Inflammatory macrophage (primary cell): ENCODE measurements around the gene AK1.

Experiments used
- DNase-seq, 2 donors: peaks; one replicate each; pipeline ENCODE4 v3.0.0-alpha.2; 2020 to 2022

The AK1 gene

GRCh38 chr9:127867356-127868277, 9.9 kb downstream of the AK1 start:
- no peak for DNase-seq

- no peak for DNase-seq
Observed at GRCh38 chr9:127866535-127866934, 10.9 kb downstream of the AK1 start.

GRCh38 chr9:127865645-127866464, 11.6 kb downstream of the AK1 start:
- DNase-seq, result no peak

DNA sequence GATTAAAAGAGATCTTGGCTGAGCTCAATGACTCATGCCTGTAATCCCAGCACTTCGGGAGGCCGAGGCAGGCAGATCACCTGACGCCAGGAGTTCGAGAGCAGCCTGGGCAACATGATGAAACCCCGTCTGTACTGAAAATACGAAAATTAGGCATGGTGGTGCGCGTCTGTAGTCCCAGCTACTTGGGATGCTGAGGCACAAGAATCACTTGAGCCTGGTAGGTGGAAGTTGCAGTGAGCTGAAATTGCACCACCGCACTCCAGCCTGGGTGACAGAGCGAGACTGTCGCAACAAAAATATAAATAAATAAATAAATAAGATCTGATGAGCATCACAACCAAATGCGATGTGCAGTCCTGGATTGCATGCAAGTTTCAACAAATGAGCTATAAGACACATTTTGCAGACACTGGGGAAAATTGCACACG, 14.3 kb downstream of the AK1 start:
- peak; percentile 84 to 90 for DNase-seq

DNA sequence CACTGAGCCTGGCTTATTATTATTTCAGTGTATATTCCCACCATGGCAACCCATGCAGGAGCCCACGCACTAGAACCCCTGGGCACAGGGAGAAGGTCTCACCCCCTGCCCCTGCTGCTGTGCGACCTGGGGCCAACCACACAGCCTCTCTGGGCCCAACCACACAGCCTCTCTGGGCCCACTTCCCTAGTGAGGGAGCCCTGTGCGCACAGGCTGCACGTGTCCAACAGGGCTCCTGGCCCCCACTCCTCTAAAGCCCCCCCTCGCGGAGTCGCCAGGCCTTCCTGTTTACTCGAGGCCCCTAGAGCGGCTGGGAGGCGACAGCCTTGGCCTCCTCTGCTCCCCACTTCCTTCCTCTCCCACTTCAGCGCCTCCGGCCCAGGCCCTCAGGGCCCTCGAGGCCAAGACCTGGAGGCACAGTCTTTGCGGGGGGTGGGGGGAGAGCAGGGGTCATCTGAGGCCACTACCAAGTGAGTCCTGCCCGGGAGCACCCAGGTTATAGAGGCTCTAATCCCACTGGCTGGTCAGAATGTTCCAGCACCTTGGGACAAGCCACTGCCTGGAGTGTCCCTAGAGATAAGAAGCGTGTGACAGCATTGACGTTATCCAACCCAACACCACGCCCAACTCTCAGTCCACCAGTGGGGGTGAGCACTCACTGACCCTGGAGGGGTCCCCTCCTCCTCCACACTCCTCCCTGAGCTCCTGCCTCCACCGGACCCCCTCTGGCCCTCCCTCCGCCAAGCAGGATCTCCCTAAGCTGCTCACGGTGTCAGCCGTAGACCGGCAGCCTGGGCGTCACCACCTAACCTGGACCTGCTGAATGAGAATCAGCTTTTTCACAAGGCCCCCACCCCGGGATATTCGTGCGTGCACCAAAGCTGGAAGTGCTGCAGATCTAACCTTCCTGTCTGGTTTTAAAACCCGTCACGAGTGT, 15.1 kb downstream of the AK1 start:
- DNase-seq, result peak; percentile 82 to 92

DNA sequence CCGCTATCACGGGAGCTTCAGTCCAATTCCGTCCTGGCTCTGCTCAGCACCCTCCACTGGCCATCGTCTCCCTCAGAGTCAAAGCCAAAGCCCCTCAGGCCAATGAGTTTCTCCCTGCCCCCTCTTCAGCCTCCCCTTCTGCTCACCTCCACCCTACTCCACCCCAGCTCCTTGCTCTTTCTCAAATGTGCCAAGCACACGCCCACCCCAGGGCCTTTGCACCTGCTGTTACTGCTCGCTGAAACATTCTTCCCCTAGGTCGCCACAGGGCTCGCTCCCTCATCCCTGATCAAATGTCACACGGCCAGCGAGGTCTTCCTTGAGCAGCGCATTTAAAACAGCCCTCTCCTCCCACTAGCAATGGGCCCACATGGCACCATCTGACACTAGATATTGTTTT, 16.7 kb downstream of the AK1 start:
- DNase-seq, result no peak

GRCh38 chr9:127860260-127860659, 17.2 kb downstream of the AK1 start:
- no peak for DNase-seq

DNA sequence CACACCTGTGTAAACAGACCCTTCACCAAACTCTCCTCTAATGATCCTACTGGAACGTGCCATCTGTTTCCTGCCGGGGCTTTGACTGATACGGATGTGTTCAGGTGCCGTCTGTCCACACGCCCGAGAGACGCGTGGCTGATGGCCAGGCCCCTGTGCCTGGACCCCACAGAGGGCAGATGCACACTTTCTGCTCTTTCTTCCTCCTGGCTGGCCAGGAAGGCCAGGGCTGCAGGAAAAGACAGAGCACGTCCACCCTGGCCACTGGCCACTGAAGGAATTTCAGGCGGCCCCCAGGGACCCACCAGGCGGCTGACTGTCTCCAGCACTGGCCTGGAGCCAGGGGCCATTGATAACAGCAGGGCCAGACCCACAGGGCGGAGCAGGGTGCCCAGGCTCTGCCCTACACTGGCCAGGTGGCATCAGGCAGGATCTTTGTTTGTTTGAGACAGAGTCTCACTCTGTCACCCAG, 19.4 kb downstream of the AK1 start:
- DNase-seq, result no peak

GRCh38 chr9:127857278-127857677, 20.2 kb downstream of the AK1 start:
- DNase-seq, result no peak

DNA sequence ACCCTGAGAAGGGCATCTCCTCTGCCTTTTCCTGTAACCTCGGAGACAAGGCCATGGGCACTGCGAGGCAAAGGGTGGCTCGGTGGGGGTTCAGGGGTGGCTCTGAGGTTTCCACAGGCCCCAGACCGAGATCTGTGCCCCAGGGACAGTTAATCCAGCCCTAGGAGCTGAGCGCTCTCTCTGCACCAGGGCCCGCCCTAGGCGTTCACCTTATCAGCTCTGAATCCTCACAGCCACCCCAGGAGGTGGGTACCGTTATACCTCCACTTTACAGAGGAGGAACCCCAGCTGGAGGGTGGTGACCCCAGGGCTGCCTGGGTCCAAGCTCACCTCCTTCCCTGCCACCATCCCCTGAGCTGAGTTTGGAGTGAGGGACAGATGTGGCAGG, 20.8 kb downstream of the AK1 start:
- DNase-seq, result no peak

GRCh38 chr9:127856094-127856728, 21.3 kb downstream of the AK1 start:
- DNase-seq, result no peak

DNA sequence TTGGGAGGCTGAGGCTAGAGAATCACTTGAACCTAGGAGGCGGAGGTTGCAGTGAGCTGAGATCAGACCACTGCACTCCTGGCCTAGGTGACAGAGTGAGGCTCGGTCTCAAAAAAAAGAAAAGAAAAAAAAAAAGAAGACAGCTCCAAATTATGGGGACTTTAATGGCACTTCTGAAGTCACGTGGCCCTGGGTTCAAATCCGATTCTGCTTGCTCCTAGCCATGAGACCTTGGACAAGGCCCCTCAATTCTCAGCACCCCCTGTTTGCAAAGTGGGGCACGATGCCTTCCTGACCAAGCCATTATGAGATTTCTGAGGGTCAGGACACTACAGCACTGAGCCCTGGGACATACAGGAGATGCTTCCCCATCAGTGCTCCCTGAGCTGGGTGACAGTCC, 22.0 kb downstream of the AK1 start:
- no peak for DNase-seq

- DNase-seq, result no peak
Observed at GRCh38 chr9:127854960-127855359, 22.5 kb downstream of the AK1 start.

GRCh38 chr9:127854184-127854806, 23.2 kb downstream of the AK1 start, which contains the start of gene ENG:
TSS of gene ENG (minus strand) at chr9:127854658. CDS start at chr9:127854355, 303 bp downstream.
- DNase-seq, result peak in 1 of 2 donors; percentile 64

- peak; percentile 66 to 81 for DNase-seq
Observed at GRCh38 chr9:127853312-127854183, 23.9 kb downstream of the AK1 start.

DNA sequence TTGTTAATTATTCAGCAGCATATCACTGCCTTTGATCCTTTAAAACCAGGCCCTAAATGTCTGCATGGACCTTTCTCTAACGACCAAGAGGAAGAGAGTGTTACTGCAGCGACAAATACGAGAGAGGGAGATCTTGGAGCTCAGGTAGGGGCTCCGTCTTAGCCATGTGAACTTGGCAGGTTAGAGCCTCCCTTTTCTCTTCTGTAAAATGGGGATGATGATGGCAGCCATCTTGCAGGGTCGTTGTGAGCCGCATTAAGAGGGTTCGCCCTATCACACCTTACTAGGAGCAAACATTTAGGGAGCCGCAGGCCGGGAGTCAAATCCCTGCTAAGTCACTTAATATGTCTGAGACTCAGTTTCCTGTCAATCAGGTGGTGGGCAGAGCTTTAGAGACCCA, 24.6 kb downstream of the AK1 start:
- no peak for DNase-seq

- DNase-seq, result no peak
Observed at GRCh38 chr9:127850286-127850830, 27.1 kb downstream of the AK1 start.

- no peak for DNase-seq
Observed at GRCh38 chr9:127848756-127849504, 28.5 kb downstream of the AK1 start.
